CD14-positive monocyte (primary cell): ENCODE data around the gene SPATA13. TPM values are rescaled to one million over a fixed set of nuclear protein-coding genes. Genes with fewer than 3 reads are reported as not detected.
A peak's percentile ranks its signal among the peaks of the same experiment; 100 is the strongest.

Experiments used
- DNase-seq, 3 donors: peaks; one replicate each; pipeline ENCODE4 v3.0.0-alpha.2; 2011 to 2022
- H2AFZ ChIP-seq: 2 replicates; pipeline ENCODE4 v1.6.0; 2012; ENCODE audit warnings: mild to moderate bottlenecking, low read depth, low read length, inconsistent platforms; ENCODE audit not compliant: insufficient read depth, poor library complexity, severe bottlenecking
- H3K27ac ChIP-seq, 2 donors: 1 replicate in 1 of 2; 2 replicates in 1 of 2; pipeline ENCODE4 v1.5.1; 2012 to 2013; ENCODE audit warnings: low read length in 2 of 2, control low read depth in 1 of 2, inconsistent platforms in 1 of 2, low read depth in 1 of 2, mild to moderate bottlenecking in 1 of 2
- H3K27me3 ChIP-seq, 2 donors: one replicate each; pipeline versions ENCODE4 v1.6.0 to v1.6.1; 2011 to 2013; ENCODE audit warnings: low read length in 2 of 2; ENCODE audit not compliant: control insufficient read depth in 2 of 2, insufficient read depth in 2 of 2
- H3K36me3 ChIP-seq, 2 donors: replicated peaks in 1 of 2; 1 replicate in 1 of 2; 2 replicates in 1 of 2; pipeline versions ENCODE4 v1.5.1 to v1.6.1; 2012 to 2013; ENCODE audit warnings: low read length in 2 of 2, control low read depth in 1 of 2, inconsistent platforms in 1 of 2, mild to moderate bottlenecking in 1 of 2; ENCODE audit not compliant: insufficient read depth in 2 of 2, control insufficient read depth in 1 of 2
- H3K4me1 ChIP-seq, 2 donors: 1 replicate in 1 of 2; 2 replicates in 1 of 2; pipeline versions ENCODE4 v1.5.1 to v1.6.1; 2012 to 2013; ENCODE audit warnings: low read length in 2 of 2, control low read depth in 1 of 2, inconsistent platforms in 1 of 2, mild to moderate bottlenecking in 1 of 2, moderate library complexity in 1 of 2; ENCODE audit not compliant: insufficient read depth in 2 of 2, control insufficient read depth in 1 of 2
- H3K4me2 ChIP-seq: replicated peaks from 2 replicates; pipeline ENCODE3; 2012; ENCODE audit warnings: low read length, moderate library complexity, mild to moderate bottlenecking; ENCODE audit not compliant: poor library complexity, severe bottlenecking; ENCODE audit errors: extremely low read depth
- H3K4me3 ChIP-seq, 3 experiments: fragments of 200-600 bp in 1 of 3; sonication (generic) in 1 of 3; replicated peaks in 1 of 3; 1 replicate in 2 of 3; 2 replicates in 1 of 3; pipeline ENCODE4 v1.5.1; 2011 to 2013; ENCODE audit warnings: low read length in 3 of 3, mild to moderate bottlenecking in 3 of 3, control low read depth in 2 of 3, low read depth in 2 of 3, inconsistent platforms in 1 of 3, moderate library complexity in 1 of 3
- H3K79me2 ChIP-seq: 2 replicates; pipeline ENCODE4 v1.6.0; 2012; ENCODE audit warnings: mild to moderate bottlenecking, control low read depth, inconsistent platforms, low read length, moderate library complexity; ENCODE audit not compliant: insufficient read depth
- H3K9ac ChIP-seq: 2 replicates; pipeline ENCODE4 v1.6.0; 2017; ENCODE audit warnings: low read length, mild to moderate bottlenecking; ENCODE audit not compliant: insufficient read depth, poor library complexity, severe bottlenecking
- H3K9me3 ChIP-seq, 2 donors: replicated peaks in 1 of 2; 1 replicate in 1 of 2; 2 replicates in 1 of 2; pipeline versions ENCODE4 v1.5.1 to v1.6.1; 2012 to 2013; ENCODE audit warnings: low read length in 2 of 2, control low read depth in 1 of 2; ENCODE audit not compliant: control insufficient read depth in 1 of 2, insufficient read depth in 1 of 2
- H4K20me1 ChIP-seq: 2 replicates; pipeline ENCODE4 v1.6.0; 2012; ENCODE audit warnings: mild to moderate bottlenecking, low read length, control low read depth, moderate library complexity; ENCODE audit not compliant: insufficient read depth
- H3K27ac Mint-ChIP-seq, 7 donors: one replicate each; pipeline ENCODE4 v1.8.0; 2020; ENCODE audit warnings: mild to moderate bottlenecking in 7 of 7, mixed read lengths in 7 of 7, moderate library complexity in 6 of 7, inconsistent platforms in 2 of 7
- H3K27me3 Mint-ChIP-seq, 3 donors: one replicate each; pipeline ENCODE4 v1.8.0; 2021 to 2022; ENCODE audit warnings: low read depth in 3 of 3, mild to moderate bottlenecking in 3 of 3, mixed read lengths in 3 of 3, moderate library complexity in 3 of 3, inconsistent platforms in 1 of 3
- H3K36me3 Mint-ChIP-seq, 2 donors: one replicate each; pipeline ENCODE4 v1.8.0; 2020; ENCODE audit warnings: mixed read lengths in 2 of 2, inconsistent platforms in 1 of 2, mild to moderate bottlenecking in 1 of 2
- H3K4me1 Mint-ChIP-seq: one replicate; pipeline ENCODE4 v1.8.0; 2020; ENCODE audit warnings: mild to moderate bottlenecking, mixed read lengths
- H3K4me3 Mint-ChIP-seq, 2 donors: one replicate each; pipeline ENCODE4 v1.8.0; 2020; ENCODE audit warnings: mild to moderate bottlenecking in 2 of 2, mixed read lengths in 2 of 2, moderate library complexity in 1 of 2
- H3K9me3 Mint-ChIP-seq, 7 donors: one replicate each; pipeline ENCODE4 v1.8.0; 2020 to 2022; ENCODE audit warnings: mixed read lengths in 7 of 7, mild to moderate bottlenecking in 6 of 7, moderate library complexity in 6 of 7, inconsistent platforms in 2 of 7
- WGBS: methylation state at CpG from one replicate; pipeline ENCODE4 v1.1.5; 2013; ENCODE audit warnings: missing lambda C conversion rate; ENCODE audit not compliant: insufficient coverage; 5-methylcytosine and 5-hydroxymethylcytosine counted together
- intact Hi-C, 2 donors: fragments of 100-400 bp; cut with micrococcal nuclease; formaldehyde crosslinking; loops; one replicate each; pipeline versions ENCODE4 v1.15.0 to v1.15.1; 2023
- polyA plus RNA-seq, 3 donors: library from polyadenylated mRNA; depleted of rRNA in 1 of 3; unstranded in 2 of 3; stranded (reverse) in 1 of 3; fragments of 300-500 nt in 2 of 3; fragments of >200 nt in 1 of 3; fragmentation: Illumina TruSeq in 2 of 3; gene quantifications; 1 replicate in 2 of 3; 2 replicates in 1 of 3; pipeline ENCODE4 v1.2.3, GENCODE V29; 2012 to 2021
- TF ChIP-seq, protein P1 (sequence below): fragments of 200-600 bp; IDR thresholded peaks from one replicate; pipeline ENCODE4 v1.8.0; 2022; ENCODE audit warnings: antibody characterized with exemption, mild to moderate bottlenecking

SPATA13 gene
- polyA plus RNA-seq, 3 donors = 9.3 to 44.7 (median 11.6) TPM

DNA sequence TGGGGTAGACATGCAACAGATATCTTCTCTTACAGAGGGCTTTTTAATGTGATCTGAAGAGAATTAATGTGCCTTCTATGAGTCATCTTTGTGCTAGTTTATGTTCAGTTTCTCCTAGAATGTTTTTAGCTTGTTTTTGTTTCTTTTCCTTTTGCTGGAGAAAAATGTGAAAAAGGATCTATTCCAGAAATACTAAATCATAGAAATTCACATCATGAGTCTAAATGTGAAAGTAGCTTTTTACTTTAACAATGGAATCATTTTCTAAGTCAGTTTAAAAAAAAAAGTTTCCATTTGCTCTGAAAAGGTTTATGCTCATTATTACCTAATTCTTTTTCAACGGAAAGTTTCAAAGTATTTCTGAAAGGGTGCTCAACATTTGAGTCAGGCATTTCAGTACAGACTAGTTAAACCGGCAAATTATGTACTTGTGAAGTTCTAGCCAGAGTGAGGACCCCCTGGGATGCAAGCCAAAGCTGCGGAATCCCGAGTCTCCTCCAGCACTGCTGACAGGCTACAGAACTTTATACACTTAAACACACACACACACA lies 72.9 kb downstream of the SPATA13 start:
- no peaks in the 10 kb centered on the region for H3K27me3 Mint-ChIP-seq
- H3K36me3 ChIP-seq = no peaks in the 10 kb centered on the region
- DNase-seq = no peak
- H3K36me3 Mint-ChIP-seq = no peaks in the 10 kb centered on the region
- H3K4me3 Mint-ChIP-seq = no peak overlapping the region
- no peak overlapping the region for H3K27ac ChIP-seq
- H3K27me3 ChIP-seq = no peaks in the 10 kb centered on the region
- H3K4me1 ChIP-seq = no peaks in the 10 kb centered on the region
- no peaks in the 10 kb centered on the region for H3K9me3 Mint-ChIP-seq
- H3K4me2 ChIP-seq = no peak overlapping the region
- H3K4me3 ChIP-seq = no peak overlapping the region
- WGBS = 100% methylated on average over 2 of the region's 4 CpGs
- TF ChIP-seq, protein P1, sequence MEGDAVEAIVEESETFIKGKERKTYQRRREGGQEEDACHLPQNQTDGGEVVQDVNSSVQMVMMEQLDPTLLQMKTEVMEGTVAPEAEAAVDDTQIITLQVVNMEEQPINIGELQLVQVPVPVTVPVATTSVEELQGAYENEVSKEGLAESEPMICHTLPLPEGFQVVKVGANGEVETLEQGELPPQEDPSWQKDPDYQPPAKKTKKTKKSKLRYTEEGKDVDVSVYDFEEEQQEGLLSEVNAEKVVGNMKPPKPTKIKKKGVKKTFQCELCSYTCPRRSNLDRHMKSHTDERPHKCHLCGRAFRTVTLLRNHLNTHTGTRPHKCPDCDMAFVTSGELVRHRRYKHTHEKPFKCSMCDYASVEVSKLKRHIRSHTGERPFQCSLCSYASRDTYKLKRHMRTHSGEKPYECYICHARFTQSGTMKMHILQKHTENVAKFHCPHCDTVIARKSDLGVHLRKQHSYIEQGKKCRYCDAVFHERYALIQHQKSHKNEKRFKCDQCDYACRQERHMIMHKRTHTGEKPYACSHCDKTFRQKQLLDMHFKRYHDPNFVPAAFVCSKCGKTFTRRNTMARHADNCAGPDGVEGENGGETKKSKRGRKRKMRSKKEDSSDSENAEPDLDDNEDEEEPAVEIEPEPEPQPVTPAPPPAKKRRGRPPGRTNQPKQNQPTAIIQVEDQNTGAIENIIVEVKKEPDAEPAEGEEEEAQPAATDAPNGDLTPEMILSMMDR = no peak
- no peaks in the 10 kb centered on the region for H3K9me3 ChIP-seq
- H3K27ac Mint-ChIP-seq = no peak overlapping the region
- H3K4me1 Mint-ChIP-seq = no peaks in the 10 kb centered on the region
- H4K20me1 ChIP-seq = no peaks in the 10 kb centered on the region
- intact Hi-C loops = no loop called here
- H3K9ac ChIP-seq = no peak overlapping the region
- no peak overlapping the region for H2AFZ ChIP-seq
- H3K79me2 ChIP-seq = no peaks in the 10 kb centered on the region

DNA sequence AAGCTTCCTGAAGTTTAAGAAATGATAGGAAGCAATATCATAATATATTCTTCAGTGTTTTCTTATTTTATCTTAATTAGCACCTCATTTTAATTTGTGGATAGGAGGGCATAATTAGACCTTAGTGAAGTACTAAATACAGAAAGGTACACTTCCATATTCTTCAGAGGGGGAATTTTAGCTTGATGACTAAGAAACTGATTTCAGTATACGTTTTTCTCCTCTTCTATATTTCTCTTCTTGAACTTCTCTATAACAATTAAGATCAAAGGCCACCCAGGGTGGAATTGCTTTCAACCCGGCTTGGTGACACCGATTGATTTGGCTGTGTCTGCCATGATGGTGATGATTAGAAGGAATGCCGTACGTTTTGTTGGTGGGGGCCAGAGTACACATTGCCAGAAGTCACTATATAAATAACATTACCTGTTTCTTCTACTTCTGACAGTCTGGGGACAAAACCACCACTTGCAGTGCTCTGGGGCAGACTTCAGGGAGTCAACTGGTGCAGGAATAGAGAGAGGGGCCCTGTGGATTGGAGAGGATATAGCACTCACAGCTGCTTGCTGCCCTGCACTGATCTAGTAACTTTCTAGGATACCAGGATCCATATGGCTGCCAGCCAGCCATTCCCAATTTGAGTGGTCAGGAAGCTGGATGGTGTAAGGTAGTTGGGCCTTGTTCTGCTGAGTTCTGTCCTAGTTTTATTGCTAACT lies 73.8 kb downstream of the SPATA13 start:
- no peaks in the 10 kb centered on the region for H3K9me3 ChIP-seq
- no peak overlapping the region for H2AFZ ChIP-seq
- H3K79me2 ChIP-seq = no peaks in the 10 kb centered on the region
- Mint-ChIP-seq H3K27ac (peak overlapping the region in 1 of 7 donors; percentile 47), H3K9me3 (no peaks in the 10 kb centered on the region), H3K4me1 (peaks cover 6% of the 10 kb centered on the region), H3K36me3 (no peaks in the 10 kb centered on the region), H3K4me3 (no peak overlapping the region), H3K27me3 (no peaks in the 10 kb centered on the region)
- H3K4me2 ChIP-seq = no peak overlapping the region
- H3K27me3 ChIP-seq = no peaks in the 10 kb centered on the region
- no peak overlapping the region for H3K4me3 ChIP-seq
- no peak for DNase-seq
- no CpG with 5 or more reads among the region's 5 CpGs for WGBS
- H4K20me1 ChIP-seq = no peaks in the 10 kb centered on the region
- intact Hi-C loops = no loop called here
- H3K36me3 ChIP-seq = no peaks in the 10 kb centered on the region
- no peak overlapping the region for H3K27ac ChIP-seq
- no peak overlapping the region for H3K9ac ChIP-seq
- TF ChIP-seq, protein P1 = no peak
- peaks cover 6 to 8% of the 10 kb centered on the region in 2 donors for H3K4me1 ChIP-seq
